Measurements from ENCODE around the gene ZC3H14. TPM values are rescaled to one million over a fixed set of nuclear protein-coding genes. Genes with fewer than 3 reads are reported as not detected.

Gene ZC3H14
- total RNA-seq (2022; extraction: Qiagen RNA extraction): 56.2 to 75.1 TPM (median 70.7 TPM) in 5 replicates

DNA sequence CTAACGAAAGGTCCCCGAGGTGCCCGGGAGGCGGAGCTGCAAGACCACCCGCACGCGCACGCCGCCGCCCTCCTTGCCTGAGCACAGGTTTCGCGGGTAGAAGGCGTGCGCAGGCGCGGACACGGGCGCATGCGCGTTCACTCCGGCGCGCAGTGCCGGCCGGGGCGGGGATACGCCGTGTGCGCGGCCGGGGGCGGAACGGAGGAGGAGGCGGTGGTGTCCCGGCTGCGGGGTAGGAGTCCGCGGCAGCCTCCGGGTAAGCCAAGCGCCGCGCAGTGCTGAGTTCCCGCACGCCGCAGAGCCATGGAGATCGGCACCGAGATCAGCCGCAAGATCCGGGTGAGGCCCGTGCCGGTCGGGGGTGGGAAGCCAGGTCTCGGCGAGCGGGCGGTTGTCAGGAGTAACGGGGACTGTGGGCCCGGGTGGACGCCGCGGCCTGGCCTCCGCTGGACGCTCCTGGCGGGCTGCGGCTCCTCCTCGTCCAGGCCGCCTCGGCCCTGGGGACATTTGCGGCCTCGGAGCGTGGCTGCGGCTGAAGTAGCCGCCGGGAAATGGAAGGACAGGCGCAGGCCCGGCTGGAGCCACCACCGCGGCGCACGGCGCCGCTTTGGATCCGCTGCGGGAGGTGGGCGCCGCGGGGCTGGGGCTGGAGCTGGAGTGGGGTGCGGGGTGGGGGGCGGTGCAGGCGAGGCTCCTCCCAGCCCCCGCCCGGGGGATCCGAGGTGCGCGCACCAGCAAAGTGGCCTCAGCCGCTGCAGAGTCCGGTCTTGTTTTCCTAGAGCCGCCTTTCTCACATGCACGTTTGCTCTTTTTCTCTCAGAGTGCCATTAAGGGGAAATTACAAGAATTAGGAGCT lies at the start of gene ZC3H14:
Gene ZC3H14, plus strand, starts transcription at position 207 of the 856 bp plus-strand sequence. Its CDS starts 97 bp downstream, at position 304.

DNA sequence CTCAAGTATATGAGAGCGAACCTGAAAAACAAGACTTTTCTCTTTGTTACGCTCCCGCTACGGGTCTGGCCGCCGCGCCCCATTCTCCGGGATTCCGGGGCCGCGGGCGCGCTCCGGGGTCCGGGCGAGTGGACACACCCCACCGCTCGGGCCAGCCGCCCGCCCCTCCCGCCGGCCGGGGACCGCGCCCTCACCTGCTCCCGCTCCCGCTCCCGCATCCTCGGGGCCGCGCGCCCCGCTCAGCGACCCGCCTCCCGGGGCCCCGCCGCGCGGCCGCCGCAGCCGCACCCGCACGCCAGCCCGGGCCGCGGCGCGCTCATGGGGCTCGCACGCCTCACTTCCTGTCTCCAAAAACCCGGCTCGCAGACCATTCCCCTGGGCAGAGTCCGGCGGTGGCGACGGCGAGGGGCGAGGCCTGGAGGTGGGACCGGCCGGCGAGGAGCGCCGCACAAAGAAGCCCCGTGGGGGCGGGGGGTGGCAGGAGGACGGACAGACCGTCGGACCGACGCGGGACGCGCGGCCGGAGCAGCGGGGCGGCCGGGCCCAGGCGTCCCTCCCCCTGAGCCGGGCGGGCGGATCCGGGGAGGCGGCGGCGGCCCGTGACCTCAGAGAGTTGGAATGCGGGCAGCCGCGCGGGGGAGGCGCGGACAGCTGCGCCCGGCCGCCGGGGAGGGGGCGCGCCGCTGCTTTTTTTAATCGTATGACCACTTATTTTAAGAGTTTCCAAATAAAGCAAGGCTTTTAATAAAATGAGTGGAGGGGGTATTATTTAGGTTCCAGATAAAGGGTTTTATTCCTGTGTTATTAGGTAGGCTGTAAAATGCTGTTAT lies 8.2 kb upstream of the ZC3H14 start, which contains the start of gene PTPN21:
Gene PTPN21, minus strand, starts transcription at position 551 of the 830 bp plus-strand sequence. CDS start 4,590 bp downstream, outside the sequence.

Other genes starting within 250 kb of the ZC3H14 start
- gene KCNK10, start 239.8 kb upstream of the ZC3H14 start, total RNA-seq (2022; extraction: Qiagen RNA extraction): 0.01 to 0.02 TPM in 2 of 5 replicates, not detected in the others
- gene SPATA7, start 177.4 kb upstream of the ZC3H14 start, total RNA-seq (2022; extraction: Qiagen RNA extraction): 3.4 to 4.6 TPM (median 3.7 TPM) in 5 replicates
- 6.8 to 11.7 TPM (median 11.2 TPM) in 5 replicates for gene PTPN21, start 8.0 kb upstream of the ZC3H14 start, total RNA-seq (2022; extraction: Qiagen RNA extraction)
- 0.37 to 0.56 TPM (median 0.44 TPM) in 5 replicates for gene EML5, start 229.9 kb downstream of the ZC3H14 start, total RNA-seq (2022; extraction: Qiagen RNA extraction)

Data from A549 treated with dexamethasone at 1 μM for 4 hours (cell line).